Activated CD8-positive, alpha-beta memory T cell treated with anti-CD3 and anti-CD28 coated beads, Interleukin-2, amount 50 U/mL, for 24 hours (primary cell): ENCODE data around the gene SERPINB10.

Experiments used
- DNase-seq: peaks from one replicate; pipeline ENCODE4 v3.0.0-alpha.2; 2020; ENCODE audit errors: extremely low read depth

SERPINB10 gene

GRCh38 chr18:63907664-63908063 lies at the start of gene SERPINB10:
SERPINB10 (plus strand) TSS chr18:63907958; CDS start chr18:63915511, 7,553 bp downstream.
- DNase-seq: no peak

GRCh38 chr18:63858456-63858855 lies 49.3 kb upstream of the SERPINB10 start:
- DNase-seq: no peak

GRCh38 chr18:63859781-63860475 lies 47.8 kb upstream of the SERPINB10 start:
- no peak for DNase-seq

GRCh38 chr18:63860531-63860930 lies 47.2 kb upstream of the SERPINB10 start:
- no peak for DNase-seq

- DNase-seq: no peak
Observed at GRCh38 chr18:63867368-63868125, 40.2 kb upstream of the SERPINB10 start.

GRCh38 chr18:63868546-63868945 lies 39.2 kb upstream of the SERPINB10 start:
- no peak for DNase-seq

- no peak for DNase-seq
Observed at GRCh38 chr18:63869374-63869773, 38.4 kb upstream of the SERPINB10 start.

GRCh38 chr18:63869851-63870250 lies 37.9 kb upstream of the SERPINB10 start:
- DNase-seq: no peak

GRCh38 chr18:63871836-63872235 lies 35.9 kb upstream of the SERPINB10 start:
- DNase-seq: no peak

GRCh38 chr18:63872586-63872985 lies 35.2 kb upstream of the SERPINB10 start:
- DNase-seq: no peak

- DNase-seq: no peak
Observed at GRCh38 chr18:63878343-63878742, 29.4 kb upstream of the SERPINB10 start.

- no peak for DNase-seq
Observed at GRCh38 chr18:63878925-63879324, 28.8 kb upstream of the SERPINB10 start.

- DNase-seq: no peak
Observed at GRCh38 chr18:63879709-63880108, 28.0 kb upstream of the SERPINB10 start.

GRCh38 chr18:63881851-63882250 lies 25.9 kb upstream of the SERPINB10 start:
- no peak for DNase-seq

GRCh38 chr18:63882333-63883141 lies 25.2 kb upstream of the SERPINB10 start:
- DNase-seq: no peak

- no peak for DNase-seq
Observed at GRCh38 chr18:63883617-63884016, 24.1 kb upstream of the SERPINB10 start.

GRCh38 chr18:63887424-63887823 lies 20.3 kb upstream of the SERPINB10 start, which contains the start of gene SERPINB2:
SERPINB2 (plus strand) TSS chr18:63887705; CDS start chr18:63891445, 3,740 bp downstream.
- no peak for DNase-seq

- no peak for DNase-seq
Observed at GRCh38 chr18:63888470-63889190, 19.1 kb upstream of the SERPINB10 start.

GRCh38 chr18:63889626-63890025 lies 18.1 kb upstream of the SERPINB10 start:
- DNase-seq: no peak

GRCh38 chr18:63890237-63890949 lies 17.4 kb upstream of the SERPINB10 start:
- DNase-seq: no peak

GRCh38 chr18:63890950-63891304 lies 16.8 kb upstream of the SERPINB10 start:
- no peak for DNase-seq
